ENCODE measurements around the gene PIK3R3. TPM values are rescaled to one million over a fixed set of nuclear protein-coding genes. Genes with fewer than 3 reads are reported as not detected.

Gene PIK3R3
- total and polyA plus RNA-seq, 9 of the 15 experiments (the other 6 are each of a cell fraction or from before 2014, with no cell fraction given), result 1.4 to 7.7 (median 4.6) TPM

- 0 out of 2 replicates have a peak, but pooled peaks have one; percentile 6 for TF ChIP-seq ZBTB40 (IDR thresholded peaks at IDR 0.05)
- TF ChIP-seq ZBTB40 (CRISPR knock-in tag; IDR thresholded peaks at IDR 0.05), result no peak
- 0 out of 2 replicates have a peak, but pooled peaks have one; percentile 19 for TF ChIP-seq ZNF436 (CRISPR knock-in tag; IDR thresholded peaks at IDR 0.05)
- no peak for TF ChIP-seq CUX1 (CRISPR knock-in tag; IDR thresholded peaks at IDR 0.05)
- no peak for TF ChIP-seq FOSL1 (tag; conservative IDR thresholded peaks at IDR 0.05)
These were observed 1.8 kb downstream of the PIK3R3 start (continued) for GRCh38 chr1:46130606-46131005.

Data from K562 (cell line).